Measurements from ENCODE around the gene GYS2.
A peak's percentile ranks its signal among the peaks of the same experiment; 100 is the strongest.
"Not testable (repeated sequence)": the region's sequence is repeated elsewhere in the genome, so short reads cannot be mapped to it uniquely, and the experiment has no call there.

GYS2 gene

GRCh38 chr12:21600196-21600595 is 4.5 kb downstream of the GYS2 start:
- no peak for DNase-seq (ENCODE audit: low spot score)

GRCh38 chr12:21599143-21599999 is 5.3 kb downstream of the GYS2 start:
- DNase-seq (ENCODE audit: low spot score), result no peak

GRCh38 chr12:21598651-21599050 is 6.0 kb downstream of the GYS2 start:
- DNase-seq (ENCODE audit: low spot score), result no peak

GRCh38 chr12:21595356-21595755 is 9.3 kb downstream of the GYS2 start:
- not testable (repeated sequence) for DNase-seq (ENCODE audit: low spot score)

- DNase-seq (ENCODE audit: low spot score), result no peak
Observed at GRCh38 chr12:21585485-21585884, 19.2 kb downstream of the GYS2 start.

- DNase-seq (ENCODE audit: low spot score), result not testable (repeated sequence)
Observed at GRCh38 chr12:21584403-21585182, 20.1 kb downstream of the GYS2 start.

- no peak for DNase-seq (ENCODE audit: low spot score)
Observed at GRCh38 chr12:21583587-21583986, 21.1 kb downstream of the GYS2 start.

GRCh38 chr12:21580748-21581516 is 23.7 kb downstream of the GYS2 start:
- no peak for DNase-seq (ENCODE audit: low spot score)

- DNase-seq (ENCODE audit: low spot score), result peak; percentile 54
Observed at GRCh38 chr12:21577516-21577915, 27.1 kb downstream of the GYS2 start.

GRCh38 chr12:21576431-21576830 is 28.2 kb downstream of the GYS2 start:
- no peak for DNase-seq (ENCODE audit: low spot score)

- DNase-seq (ENCODE audit: low spot score), result no peak
Observed at GRCh38 chr12:21573733-21574358, 30.8 kb downstream of the GYS2 start.

- no peak for DNase-seq (ENCODE audit: low spot score)
Observed at GRCh38 chr12:21571046-21571445, 33.6 kb downstream of the GYS2 start.

GRCh38 chr12:21568115-21568514 is 36.5 kb downstream of the GYS2 start:
- DNase-seq (ENCODE audit: low spot score), result no peak

- no peak for DNase-seq (ENCODE audit: low spot score)
Observed at GRCh38 chr12:21566907-21567394, 37.7 kb downstream of the GYS2 start.

GRCh38 chr12:21566223-21566906 is 38.3 kb downstream of the GYS2 start:
- DNase-seq (ENCODE audit: low spot score), result no peak

GRCh38 chr12:21562859-21563258 is 41.8 kb downstream of the GYS2 start:
- no peak for DNase-seq (ENCODE audit: low spot score)

- DNase-seq (ENCODE audit: low spot score), result no peak
Observed at GRCh38 chr12:21561158-21561557, 43.5 kb downstream of the GYS2 start.

- DNase-seq (ENCODE audit: low spot score), result no peak
Observed at GRCh38 chr12:21559855-21560569, 44.6 kb downstream of the GYS2 start.

- no peak for DNase-seq (ENCODE audit: low spot score)
Observed at GRCh38 chr12:21558100-21558679, 46.5 kb downstream of the GYS2 start.

GRCh38 chr12:21553329-21553675 is 51.3 kb downstream of the GYS2 start:
- no peak for DNase-seq (ENCODE audit: low spot score)
